ENCODE measurements around the gene ITM2C.

The ITM2C gene, protein sequence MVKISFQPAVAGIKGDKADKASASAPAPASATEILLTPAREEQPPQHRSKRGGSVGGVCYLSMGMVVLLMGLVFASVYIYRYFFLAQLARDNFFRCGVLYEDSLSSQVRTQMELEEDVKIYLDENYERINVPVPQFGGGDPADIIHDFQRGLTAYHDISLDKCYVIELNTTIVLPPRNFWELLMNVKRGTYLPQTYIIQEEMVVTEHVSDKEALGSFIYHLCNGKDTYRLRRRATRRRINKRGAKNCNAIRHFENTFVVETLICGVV

DNA sequence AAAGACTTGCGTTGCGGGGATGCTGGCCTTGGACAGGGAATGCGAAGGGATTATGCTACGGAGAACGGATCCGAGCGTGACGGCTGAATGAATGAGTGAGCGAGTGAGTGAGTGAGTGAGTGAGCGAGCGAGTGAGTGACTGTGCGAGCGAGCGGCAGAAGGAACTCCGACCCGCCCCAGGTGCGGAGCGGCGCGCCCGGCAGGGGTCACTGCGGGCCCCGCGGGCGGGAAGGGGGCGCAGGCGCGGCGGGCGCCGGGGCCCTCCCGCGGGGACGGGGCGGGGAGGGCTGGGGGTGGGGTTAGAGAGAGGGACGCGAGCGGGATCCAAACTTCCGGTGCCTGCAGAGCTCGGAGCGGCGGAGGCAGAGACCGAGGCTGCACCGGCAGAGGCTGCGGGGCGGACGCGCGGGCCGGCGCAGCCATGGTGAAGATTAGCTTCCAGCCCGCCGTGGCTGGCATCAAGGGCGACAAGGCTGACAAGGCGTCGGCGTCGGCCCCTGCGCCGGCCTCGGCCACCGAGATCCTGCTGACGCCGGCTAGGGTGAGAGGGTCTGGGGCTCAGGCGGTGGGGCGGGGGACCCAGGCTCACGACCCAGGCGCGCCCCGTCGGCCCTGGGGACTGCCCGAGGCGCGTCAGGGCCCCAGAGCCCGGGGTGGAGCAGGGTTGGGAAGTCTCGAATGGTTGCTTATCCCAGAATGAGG lies at the start of gene ITM2C:
TSS of gene ITM2C (plus strand) at position 338 of the 702 bp plus-strand sequence. CDS start at position 422, 84 bp downstream.
- Histone ChIP-seq H3K4me2 (peak within 1 kb of the TSS; percentile 92), H3K36me3 (no peaks in the 10 kb centered on the region), H3K4me3 (peak within 1 kb of the TSS; percentile 93), H3K27ac (peak within 1 kb of the TSS; percentile 87), H3K9me3 (no peaks in the 10 kb centered on the region), H3K4me1 (peaks cover 78% of the 10 kb centered on the region), H4K20me1 (peaks cover 38% of the 10 kb centered on the region), H3K27me3 (no peaks in the 10 kb centered on the region), H3K9ac (peak within 1 kb of the TSS; percentile 89)
- no peak for TF ChIP-seq Cebpa-rat (IDR thresholded peaks at IDR 0.05)

DNA sequence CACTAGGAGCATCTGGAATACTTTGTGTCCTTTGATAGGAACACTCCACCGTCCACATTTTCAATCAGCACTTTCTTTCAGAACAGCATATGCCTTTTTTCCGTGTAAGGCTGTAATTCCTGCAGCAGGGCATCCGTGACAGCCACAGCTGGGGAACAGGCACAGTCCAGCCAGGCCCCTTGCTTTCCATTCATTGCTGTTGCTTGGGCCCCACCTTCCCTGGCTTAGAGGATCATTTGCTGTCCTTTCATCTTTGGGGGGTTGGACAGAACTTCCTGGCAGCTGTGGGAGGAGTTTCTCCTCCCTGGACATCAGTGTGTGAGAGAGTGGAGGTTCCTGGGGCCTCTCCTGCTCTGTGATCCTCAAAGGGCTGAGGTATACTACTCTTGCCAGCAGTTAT lies 49.7 kb upstream of the ITM2C start:
- H3K27ac ChIP-seq, result no peak overlapping the region
- H4K20me1 ChIP-seq, result peaks cover 12% of the 10 kb centered on the region; the same call in 1 of the 2 replicates
- no peaks in the 10 kb centered on the region for H3K27me3 ChIP-seq
- H3K4me2 ChIP-seq, result no peak overlapping the region
- H3K4me1 ChIP-seq, result no peaks in the 10 kb centered on the region
- H3K36me3 ChIP-seq, result peaks cover 93% of the 10 kb centered on the region
- no peak overlapping the region for H3K4me3 ChIP-seq
- TF ChIP-seq Cebpa-rat (IDR thresholded peaks at IDR 0.05), result no peak
- no peak overlapping the region for H3K9ac ChIP-seq
- H3K9me3 ChIP-seq, result no peaks in the 10 kb centered on the region

DNA sequence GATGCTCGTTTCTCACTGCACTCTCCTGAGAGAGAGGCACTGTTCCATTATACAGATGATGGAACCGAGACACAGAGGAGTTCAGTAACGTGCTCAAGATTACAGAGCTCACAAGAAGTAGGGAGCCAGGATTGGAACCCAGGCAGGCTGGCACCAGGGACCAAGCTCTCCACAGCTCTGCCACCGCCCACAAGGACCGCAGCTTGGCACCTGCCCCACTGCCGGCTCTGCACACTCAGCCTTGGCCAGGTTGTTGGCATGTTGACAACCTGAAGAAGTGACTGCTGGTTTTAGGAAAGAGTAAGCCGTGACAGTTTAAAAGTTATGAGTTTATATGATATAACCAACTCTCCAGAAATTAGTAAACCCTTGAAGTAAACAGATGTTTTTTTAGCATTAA lies 48.0 kb upstream of the ITM2C start:
- H3K27me3 ChIP-seq, result no peaks in the 10 kb centered on the region
- no peak overlapping the region for H3K9ac ChIP-seq
- H3K27ac ChIP-seq, result no peak overlapping the region
- H3K9me3 ChIP-seq, result no peaks in the 10 kb centered on the region
- H3K4me2 ChIP-seq, result no peak overlapping the region
- H3K36me3 ChIP-seq, result peaks cover 82% of the 10 kb centered on the region
- peaks cover 10% of the 10 kb centered on the region for H3K4me1 ChIP-seq
- no peak overlapping the region for H3K4me3 ChIP-seq
- no peak for TF ChIP-seq Cebpa-rat (IDR thresholded peaks at IDR 0.05)
- peaks cover 13% of the 10 kb centered on the region; the same call in 1 of the 2 replicates for H4K20me1 ChIP-seq

DNA sequence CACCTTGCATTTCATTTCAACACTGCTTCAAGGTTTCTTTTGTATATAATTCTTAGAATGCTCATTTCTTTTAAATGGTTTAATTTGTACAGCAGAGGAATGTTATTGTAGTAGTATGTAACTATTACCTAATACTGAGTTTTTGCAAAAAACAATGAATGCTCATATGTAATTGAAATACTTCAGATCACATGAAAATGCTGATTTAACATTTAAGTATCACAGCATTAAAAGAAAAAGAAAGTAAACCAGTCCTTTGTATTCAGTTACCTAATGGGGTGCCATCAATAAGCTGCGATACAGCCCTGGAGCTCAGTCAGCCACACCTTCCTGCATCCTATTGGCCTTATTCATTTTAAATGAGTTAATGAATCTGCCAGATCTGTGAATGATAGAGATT lies 45.3 kb upstream of the ITM2C start:
- peaks cover 37% of the 10 kb centered on the region for H3K4me1 ChIP-seq

DNA sequence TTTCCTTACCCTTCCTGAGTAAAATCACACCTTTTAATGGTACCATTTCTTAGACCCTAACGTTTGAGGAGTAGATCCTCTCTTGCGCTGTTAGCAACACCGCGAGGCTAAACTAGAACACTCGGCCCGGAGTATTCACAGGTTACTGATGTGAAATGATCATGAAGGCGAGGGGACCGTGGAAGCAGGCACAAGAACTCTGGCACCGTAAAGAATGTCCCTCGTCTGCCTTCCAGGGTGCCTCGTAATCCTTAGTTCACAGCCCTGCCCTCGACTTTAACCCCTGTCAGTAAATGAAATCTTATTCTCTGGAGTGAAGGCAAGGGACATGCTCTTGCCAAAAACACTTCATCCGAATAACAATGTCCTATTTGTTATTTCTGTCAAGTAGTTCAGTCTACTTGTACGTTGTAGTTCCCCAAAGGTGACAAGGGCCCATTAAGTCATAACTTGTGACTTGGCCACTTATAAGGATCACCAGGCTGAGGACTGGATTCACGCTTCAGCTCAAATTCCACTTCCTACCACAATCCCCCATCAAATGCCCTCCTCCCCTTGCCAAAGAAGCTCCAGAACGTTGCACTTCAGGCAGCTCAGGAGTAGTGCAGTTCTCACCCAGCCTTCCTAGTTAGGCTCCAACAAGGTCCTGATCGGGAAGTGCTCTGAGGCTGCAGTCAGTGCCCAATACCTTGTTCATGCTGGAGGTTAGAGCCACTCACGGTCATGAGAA lies 43.3 kb upstream of the ITM2C start:
- peak overlapping the region; percentile 41; the same call in 1 of the 2 replicates for H3K27ac ChIP-seq
- no peaks in the 10 kb centered on the region for H3K9me3 ChIP-seq
- H3K36me3 ChIP-seq, result peaks cover 41% of the 10 kb centered on the region
- TF ChIP-seq Cebpa-rat (IDR thresholded peaks at IDR 0.05), result no peak
- H3K9ac ChIP-seq, result no peak overlapping the region
- H3K27me3 ChIP-seq, result no peaks in the 10 kb centered on the region
- peaks cover 10% of the 10 kb centered on the region; the same call in 1 of the 2 replicates for H4K20me1 ChIP-seq
- peak overlapping the region; percentile 75 for H3K4me2 ChIP-seq
- H3K4me3 ChIP-seq, result no peak overlapping the region
- H3K4me1 ChIP-seq, result peaks cover 37% of the 10 kb centered on the region

More for the DNA sequence above, 45.3 kb upstream of the ITM2C start:
- no peaks in the 10 kb centered on the region for H3K27me3 ChIP-seq
- no peaks in the 10 kb centered on the region for H3K9me3 ChIP-seq
- H3K4me2 ChIP-seq, result no peak overlapping the region
- H3K36me3 ChIP-seq, result peaks cover 60% of the 10 kb centered on the region
- H3K27ac ChIP-seq, result no peak overlapping the region
- no peak for TF ChIP-seq Cebpa-rat (IDR thresholded peaks at IDR 0.05)
- H4K20me1 ChIP-seq, result peaks cover 12% of the 10 kb centered on the region; the same call in 1 of the 2 replicates
- H3K9ac ChIP-seq, result no peak overlapping the region
- no peak overlapping the region for H3K4me3 ChIP-seq

DNA sequence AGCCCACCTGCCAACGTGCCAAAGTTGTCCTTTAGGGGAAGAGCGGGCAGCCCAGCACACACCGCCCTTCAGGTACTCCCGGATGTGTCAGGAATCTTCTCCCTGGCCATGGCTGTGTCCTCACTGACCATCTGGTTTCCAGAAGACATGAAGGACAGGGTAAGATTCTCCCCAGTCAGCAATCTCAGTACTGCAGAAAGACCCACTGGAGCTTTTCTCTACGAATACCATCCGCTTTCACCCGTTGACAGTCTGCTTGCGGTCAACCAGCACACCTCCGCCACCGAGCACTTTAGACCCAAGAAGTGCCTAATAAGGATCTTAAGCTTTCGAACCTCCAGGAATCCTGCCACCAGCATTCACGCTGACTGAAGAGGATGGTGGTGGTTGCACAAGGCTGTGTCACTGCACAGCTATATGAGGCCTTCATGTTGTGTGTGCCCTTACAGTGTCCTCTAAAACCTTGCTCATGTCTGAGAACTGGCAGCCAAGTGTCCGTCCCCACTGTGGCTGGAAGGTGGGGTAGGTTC lies 42.7 kb upstream of the ITM2C start:
- H3K27ac ChIP-seq, result peak overlapping the region; percentile 41; the same call in 1 of the 2 replicates
- H3K36me3 ChIP-seq, result peaks cover 34% of the 10 kb centered on the region
- H3K4me3 ChIP-seq, result no peak overlapping the region
- peak overlapping the region; percentile 75 for H3K4me2 ChIP-seq
- H3K9ac ChIP-seq, result peak overlapping the region; percentile 38; the same call in 1 of the 2 replicates
- H4K20me1 ChIP-seq, result peaks cover 5% of the 10 kb centered on the region; the same call in 1 of the 2 replicates
- TF ChIP-seq Cebpa-rat (IDR thresholded peaks at IDR 0.05), result no peak
- H3K4me1 ChIP-seq, result peaks cover 37% of the 10 kb centered on the region
- no peaks in the 10 kb centered on the region for H3K9me3 ChIP-seq
- H3K27me3 ChIP-seq, result no peaks in the 10 kb centered on the region

DNA sequence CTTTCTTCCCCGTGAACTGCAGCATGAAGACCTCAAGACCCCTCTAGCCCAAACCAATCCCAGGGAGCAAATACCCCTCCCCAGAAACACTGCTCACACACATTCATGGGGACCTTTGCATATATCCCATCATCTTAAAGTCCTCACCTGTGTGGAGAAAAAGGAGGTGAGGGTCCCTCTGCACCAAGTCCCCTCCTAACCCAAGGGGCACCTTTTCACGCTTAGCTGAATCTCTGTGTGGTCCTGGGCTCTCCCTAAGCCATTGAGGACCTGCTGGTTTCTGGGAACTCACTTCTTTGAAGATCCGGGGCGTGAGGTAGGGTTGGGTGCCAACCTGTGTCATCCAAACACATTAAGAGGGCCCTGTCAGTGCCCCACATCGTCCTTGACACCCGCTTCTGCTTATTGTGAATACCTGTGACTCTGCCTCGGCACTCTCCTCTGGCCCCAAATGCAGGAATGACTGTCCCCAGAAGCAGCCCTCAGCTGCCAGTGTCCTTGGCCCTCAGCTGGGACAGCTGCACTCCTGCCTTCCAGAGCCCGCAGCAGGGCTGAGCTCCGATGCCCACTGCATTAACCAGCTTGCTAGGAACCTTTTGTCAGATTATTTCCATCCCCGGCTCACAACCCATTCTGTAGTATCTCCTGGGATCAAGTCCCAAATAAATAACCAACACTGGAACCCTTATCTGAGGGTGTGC lies 41.3 kb upstream of the ITM2C start:
- no peak for TF ChIP-seq Cebpa-rat (IDR thresholded peaks at IDR 0.05)
- Histone ChIP-seq H3K27ac (no peak overlapping the region), H3K9me3 (no peaks in the 10 kb centered on the region), H4K20me1 (peaks cover 5% of the 10 kb centered on the region; the same call in 1 of the 2 replicates), H3K4me1 (peaks cover 51% of the 10 kb centered on the region), H3K36me3 (peaks cover 21% of the 10 kb centered on the region), H3K9ac (peak overlapping the region; percentile 38; the same call in 1 of the 2 replicates), H3K4me2 (peak overlapping the region; percentile 75), H3K27me3 (no peaks in the 10 kb centered on the region), H3K4me3 (no peak overlapping the region)

DNA sequence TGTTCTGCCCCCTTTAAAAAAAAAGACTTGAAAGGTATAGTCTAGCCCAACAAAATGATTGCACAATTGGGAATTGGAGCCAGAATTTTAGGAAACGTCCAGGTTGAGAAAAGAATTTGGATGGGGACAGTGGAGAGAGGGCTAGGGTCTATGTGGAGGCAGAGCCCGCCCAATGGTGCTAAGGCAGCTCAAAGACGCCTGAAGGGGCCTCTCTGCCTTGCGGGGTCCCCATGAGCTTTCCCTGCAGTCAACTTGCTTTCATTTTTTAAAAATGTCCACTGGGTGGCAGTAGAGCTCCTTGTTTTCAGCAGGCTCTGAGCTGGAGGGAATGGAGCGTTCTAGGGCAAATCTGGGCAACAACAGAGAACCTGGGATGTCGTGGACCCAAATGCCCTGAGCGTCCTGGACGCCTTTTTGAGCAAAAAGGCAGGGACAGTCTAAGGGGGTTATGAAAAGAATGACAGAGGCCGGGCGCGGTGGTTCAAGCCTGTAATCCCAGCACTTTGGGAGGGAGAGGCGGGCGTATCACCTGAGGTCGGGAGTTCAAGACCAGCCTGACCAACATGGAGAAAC lies 40.2 kb upstream of the ITM2C start:
- no peak overlapping the region for H3K4me3 ChIP-seq
- H3K4me1 ChIP-seq, result peaks cover 60% of the 10 kb centered on the region
- no peak overlapping the region for H3K27ac ChIP-seq
- H3K4me2 ChIP-seq, result peak overlapping the region; percentile 75
- H3K9ac ChIP-seq, result no peak overlapping the region
- H3K27me3 ChIP-seq, result no peaks in the 10 kb centered on the region
- peaks cover 10% of the 10 kb centered on the region for H3K36me3 ChIP-seq
- TF ChIP-seq Cebpa-rat (IDR thresholded peaks at IDR 0.05), result peak; percentile 48; the same call in 1 of the 2 replicates
- no peaks in the 10 kb centered on the region for H3K9me3 ChIP-seq
- peaks cover 5% of the 10 kb centered on the region; the same call in 1 of the 2 replicates for H4K20me1 ChIP-seq
